Fibroblast of mammary gland (primary cell): ENCODE results near the gene ALOXE3.
A peak's percentile ranks its signal among the peaks of the same experiment; 100 is the strongest.
"Not testable (repeated sequence)": the region's sequence is repeated elsewhere in the genome, so short reads cannot be mapped to it uniquely, and the experiment has no call there.

Experiments
- DNase-seq: peaks from one replicate; pipeline ENCODE4 v3.0.0-alpha.2; 2010; ENCODE audit warnings: low read depth
- H3K4me3 ChIP-seq: 2 replicates; pipeline ENCODE4 v1.5.1; 2011; ENCODE audit warnings: low read depth, mild to moderate bottlenecking, low read length, moderate library complexity; ENCODE audit not compliant: control insufficient read depth
- CTCF ChIP-seq: conservative IDR thresholded peaks from 2 replicates; pipeline ENCODE4 v1.5.1; 2011; ENCODE audit warnings: low read depth, low read length, inconsistent platforms; ENCODE audit not compliant: control insufficient read depth, insufficient read depth

The ALOXE3 gene

GRCh38 chr17:8109661-8110455 lies 8.5 kb downstream of the ALOXE3 start:
- peak; percentile 65 for TF ChIP-seq CTCF
- H3K4me3 ChIP-seq, result peak overlapping the region; percentile 12
- DNase-seq, result peak; percentile 38

GRCh38 chr17:8108972-8109660 lies 9.2 kb downstream of the ALOXE3 start:
- TF ChIP-seq CTCF, result no peak
- no peak overlapping the region for H3K4me3 ChIP-seq
- no peak for DNase-seq

GRCh38 chr17:8106980-8107379 lies 11.3 kb downstream of the ALOXE3 start:
- not testable (repeated sequence) for DNase-seq, H3K4me3 ChIP-seq

GRCh38 chr17:8105957-8106398 lies 12.3 kb downstream of the ALOXE3 start:
- no peak overlapping the region for H3K4me3 ChIP-seq
- DNase-seq, result peak; percentile 56
- no peak for TF ChIP-seq CTCF

- no peak for DNase-seq
- H3K4me3 ChIP-seq, result no peak overlapping the region
- TF ChIP-seq CTCF, result no peak
These were observed 13.4 kb downstream of the ALOXE3 start for GRCh38 chr17:8104911-8105310.

- DNase-seq, result peak; percentile 30
- no peak overlapping the region for H3K4me3 ChIP-seq
- no peak for TF ChIP-seq CTCF
These were observed 14.8 kb downstream of the ALOXE3 start for GRCh38 chr17:8103549-8103948.

- no peak overlapping the region for H3K4me3 ChIP-seq
- no peak for DNase-seq
- TF ChIP-seq CTCF, result no peak
These were observed 16.6 kb downstream of the ALOXE3 start for GRCh38 chr17:8101721-8102120.
